Measurements from ENCODE around the gene CFAP107. TPM values are rescaled to one million over a fixed set of nuclear protein-coding genes. Genes with fewer than 3 reads are reported as not detected.

Gene CFAP107
- polyA plus RNA-seq, 2 of the 4 experiments (the other 2 are of a cell fraction) = not detected

GRCh38 chr1:12776801-12777557, 31.0 kb downstream of the CFAP107 start:
- DNase-seq (ENCODE audit: low read depth in 1 of 2, low spot score in 1 of 2) (no peak), ATAC-seq (no peak), FAIRE-seq (no peak)
- no peak for TF ChIP-seq BCL3 (IDR thresholded peaks at IDR 0.05)
- no peak for TF ChIP-seq EP300 (IDR thresholded peaks at IDR 0.05)
- no peak for TF ChIP-seq PHF8 (IDR thresholded peaks at IDR 0.05; ENCODE audit: borderline replicate concordance, low read depth)
- no peak for TF ChIP-seq ZC3H11A (IDR thresholded peaks at IDR 0.05)
- no peak for TF ChIP-seq JUN (IDR thresholded peaks at IDR 0.05)
- TF ChIP-seq ESRRA (IDR thresholded peaks at IDR 0.05; ENCODE audit: borderline replicate concordance, low read length) = no peak
- no peak for TF ChIP-seq JUNB (IDR thresholded peaks at IDR 0.05)
- TF ChIP-seq HDAC2 (IDR thresholded peaks at IDR 0.05) = no peak
- TF ChIP-seq POLR2AphosphoS2 (conservative IDR thresholded peaks at IDR 0.05; ENCODE audit: low read length) = no peak
- TF ChIP-seq ELK1 (IDR thresholded peaks at IDR 0.05; ENCODE audit: low read depth, low read length) = no peak
- no peak for TF ChIP-seq CEBPB (IDR thresholded peaks at IDR 0.05)
- TF ChIP-seq TFCP2L1 (CRISPR knock-in tag; IDR thresholded peaks at IDR 0.05) = no peak
- no peak for TF ChIP-seq CBX2 (IDR thresholded peaks at IDR 0.05; ENCODE audit: borderline replicate concordance, low read depth)
- TF ChIP-seq MAZ (IDR thresholded peaks at IDR 0.05; ENCODE audit: borderline replicate concordance, low read depth, low read length) = no peak
- no peak for TF ChIP-seq KDM5A (IDR thresholded peaks at IDR 0.05)
- TF ChIP-seq PBX3 (IDR thresholded peaks at IDR 0.05) = no peak
- H3K4me2 ChIP-seq = no peak overlapping the region
- H3K4me1 ChIP-seq = no peaks in the 10 kb centered on the region
- WGBS (ENCODE audit: missing lambda C conversion rate) = 35% methylated on average over 8 of the region's 15 CpGs
- CTCF ChIA-PET = interaction anchor here (0.6 to 1.8 kb wide), 3 partner anchors 117 to 500 kb away, joined by 3 to 5 read pairs (median 4); no protein-coding TSS in a partner anchor
- no peak overlapping the region for H3K4me3 ChIP-seq
- H3K27ac ChIP-seq = no peak overlapping the region
- H3K9me3 ChIP-seq = no peaks in the 10 kb centered on the region
- POLR2A ChIA-PET = no interaction called here

- Histone ChIP-seq H3K4me3 (no peak overlapping the region), H3K4me1 (no peaks in the 10 kb centered on the region), H3K4me2 (no peak overlapping the region), H3K9me3 (no peaks in the 10 kb centered on the region), H3K27ac (no peak overlapping the region)
- TF ChIP-seq FOSB (CRISPR knock-in tag; IDR thresholded peaks at IDR 0.05) (no peak), ZNF302 (CRISPR knock-in tag; IDR thresholded peaks at IDR 0.05) (no peak), POLR2A (IDR thresholded peaks at IDR 0.05; ENCODE audit: low read length) (no peak), CBX8 (IDR thresholded peaks at IDR 0.05) (no peak), CTCF (IDR thresholded peaks at IDR 0.05) (no peak), SMC3 (IDR thresholded peaks at IDR 0.05) (no peak), TP53 (CRISPR knock-in tag; IDR thresholded peaks at IDR 0.05) (no peak), KDM5A (IDR thresholded peaks at IDR 0.05) (no peak)
- ChIA-PET CTCF (interaction anchor here (0.6 to 2.6 kb wide), 4 partner anchors 119 to 653 kb away, joined by 3 to 8 read pairs (median 6); no protein-coding TSS in a partner anchor), POLR2A (no interaction called here)
- WGBS (ENCODE audit: missing lambda C conversion rate) = 48% methylated on average over 4 of the region's 4 CpGs
- FAIRE-seq = no peak
- DNase-seq (ENCODE audit: low read depth in 1 of 2, low spot score in 1 of 2) = no peak
- no peak for ATAC-seq
Measured at GRCh38 chr1:12778061-12778460, 32.1 kb downstream of the CFAP107 start.
